Calu3 (cell line): ENCODE data around the gene FREY1. TPM values are rescaled to one million over a fixed set of nuclear protein-coding genes. Genes with fewer than 3 reads are reported as not detected.

Experiments used
- BruUV-seq: library from RNA; stranded (reverse); fragments of 400-500 nt; replicated peaks from 2 replicates; lab custom pipeline; 2021; lab: Mats Ljungman, UMichigan
- CTCF ChIA-PET: fragments of 300-600 bp; sonication (Branson Sonifier 250); formaldehyde crosslinking; loops from one replicate; lab custom pipeline; 2022; ENCODE audit warnings: antibody characterized with exemption; lab: Charles Lee
- DNase-seq: peaks from one replicate; pipeline ENCODE4 v3.0.0; 2022
- H3K27ac Mint-ChIP-seq: one replicate; pipeline ENCODE4 v1.8.0; 2022; ENCODE audit warnings: mixed read lengths; ENCODE audit not compliant: unreplicated experiment
- H3K27me3 Mint-ChIP-seq: one replicate; pipeline ENCODE4 v1.8.0; 2022; ENCODE audit warnings: mixed read lengths; ENCODE audit not compliant: unreplicated experiment
- H3K36me3 Mint-ChIP-seq: one replicate; pipeline ENCODE4 v1.8.0; 2022; ENCODE audit warnings: mild to moderate bottlenecking, moderate library complexity, mixed read lengths; ENCODE audit not compliant: insufficient read depth, unreplicated experiment
- H3K4me1 Mint-ChIP-seq: one replicate; pipeline ENCODE4 v1.8.0; 2022; ENCODE audit warnings: mild to moderate bottlenecking, low read depth, mixed read lengths; ENCODE audit not compliant: unreplicated experiment
- H3K4me3 Mint-ChIP-seq: one replicate; pipeline ENCODE4 v1.8.0; 2022; ENCODE audit warnings: mild to moderate bottlenecking, low read depth, moderate library complexity, mixed read lengths; ENCODE audit not compliant: unreplicated experiment
- H3K9me3 Mint-ChIP-seq: one replicate; pipeline ENCODE4 v1.8.0; 2022; ENCODE audit warnings: low read depth, mixed read lengths; ENCODE audit not compliant: unreplicated experiment
- intact Hi-C: fragments of 100-400 bp; cut with micrococcal nuclease; formaldehyde crosslinking; loops from one replicate; pipeline ENCODE4 v1.10.0; 2022; ENCODE audit not compliant: unreplicated experiment
- total RNA-seq: library from RNA; stranded (reverse); gene quantifications from 2 replicates; pipeline ENCODE4 v1.2.3, GENCODE V29; 2022
- TF ChIP-seq, protein P1 (sequence below): fragments of 200-600 bp; IDR thresholded peaks from one replicate; pipeline ENCODE4 v1.8.0; 2022; ENCODE audit warnings: antibody characterized with exemption; ENCODE audit not compliant: unreplicated experiment

Gene FREY1
- total RNA-seq, 1 experiment from 2014 or later = 0.99 TPM

DNA sequence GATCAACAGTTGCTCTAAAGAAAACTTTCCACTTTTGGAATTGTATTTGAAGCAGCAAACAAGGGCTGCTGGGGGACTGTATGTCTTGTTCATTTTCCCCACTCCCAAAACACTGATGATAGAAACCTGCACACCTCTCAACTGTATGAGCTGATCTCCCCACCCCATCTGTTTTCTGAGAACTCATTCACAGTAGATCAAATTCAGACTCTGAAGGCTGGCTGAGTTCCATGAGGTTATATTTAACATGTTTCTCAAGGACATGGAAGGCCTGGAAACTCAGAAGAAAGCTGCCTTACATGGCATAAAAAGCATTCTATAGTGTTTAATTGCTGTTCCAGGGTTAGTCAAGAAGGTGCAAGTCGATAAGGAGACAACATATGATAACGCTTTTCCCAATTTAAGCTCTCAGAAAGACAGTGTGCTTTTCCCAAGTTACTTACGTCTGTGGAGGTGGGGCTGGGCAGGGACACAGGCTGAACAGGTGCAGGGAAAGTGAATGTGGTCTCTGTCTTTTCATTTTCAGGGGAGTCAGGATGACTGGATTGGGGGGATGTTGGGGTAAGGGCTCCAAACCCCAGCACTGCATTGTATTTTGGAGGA lies 38.4 kb upstream of the FREY1 start:
- Mint-ChIP-seq H3K4me1 (no peaks in the 10 kb centered on the region), H3K27ac (no peak overlapping the region), H3K27me3 (no peaks in the 10 kb centered on the region), H3K9me3 (no peaks in the 10 kb centered on the region), H3K36me3 (no peaks in the 10 kb centered on the region), H3K4me3 (no peak overlapping the region)
- no TSS peak for BruUV-seq
- no peak for DNase-seq
- intact Hi-C loops = no loop called here
- CTCF ChIA-PET = no interaction called here
- TF ChIP-seq, protein P1, sequence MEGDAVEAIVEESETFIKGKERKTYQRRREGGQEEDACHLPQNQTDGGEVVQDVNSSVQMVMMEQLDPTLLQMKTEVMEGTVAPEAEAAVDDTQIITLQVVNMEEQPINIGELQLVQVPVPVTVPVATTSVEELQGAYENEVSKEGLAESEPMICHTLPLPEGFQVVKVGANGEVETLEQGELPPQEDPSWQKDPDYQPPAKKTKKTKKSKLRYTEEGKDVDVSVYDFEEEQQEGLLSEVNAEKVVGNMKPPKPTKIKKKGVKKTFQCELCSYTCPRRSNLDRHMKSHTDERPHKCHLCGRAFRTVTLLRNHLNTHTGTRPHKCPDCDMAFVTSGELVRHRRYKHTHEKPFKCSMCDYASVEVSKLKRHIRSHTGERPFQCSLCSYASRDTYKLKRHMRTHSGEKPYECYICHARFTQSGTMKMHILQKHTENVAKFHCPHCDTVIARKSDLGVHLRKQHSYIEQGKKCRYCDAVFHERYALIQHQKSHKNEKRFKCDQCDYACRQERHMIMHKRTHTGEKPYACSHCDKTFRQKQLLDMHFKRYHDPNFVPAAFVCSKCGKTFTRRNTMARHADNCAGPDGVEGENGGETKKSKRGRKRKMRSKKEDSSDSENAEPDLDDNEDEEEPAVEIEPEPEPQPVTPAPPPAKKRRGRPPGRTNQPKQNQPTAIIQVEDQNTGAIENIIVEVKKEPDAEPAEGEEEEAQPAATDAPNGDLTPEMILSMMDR = no peak

GRCh38 chr11:45942381-45942780 lies 35.3 kb upstream of the FREY1 start:
- no peaks in the 10 kb centered on the region for H3K4me1 Mint-ChIP-seq
- intact Hi-C loops = no loop called here
- no peak overlapping the region for H3K27ac Mint-ChIP-seq
- H3K4me3 Mint-ChIP-seq = no peak overlapping the region
- DNase-seq = no peak
- no peaks in the 10 kb centered on the region for H3K36me3 Mint-ChIP-seq
- CTCF ChIA-PET = interaction anchor here (0.7 kb wide), 1 partner anchor 76 kb away, joined by 6 read pairs; no protein-coding TSS in a partner anchor
- H3K9me3 Mint-ChIP-seq = no peaks in the 10 kb centered on the region
- no peaks in the 10 kb centered on the region for H3K27me3 Mint-ChIP-seq
- TF ChIP-seq, protein P1 = no peak
- no TSS peak for BruUV-seq

GRCh38 chr11:45941285-45941684 lies 34.2 kb upstream of the FREY1 start:
- no peaks in the 10 kb centered on the region for H3K4me1 Mint-ChIP-seq
- no peaks in the 10 kb centered on the region for H3K9me3 Mint-ChIP-seq
- no peak overlapping the region for H3K4me3 Mint-ChIP-seq
- BruUV-seq = no TSS peak
- TF ChIP-seq, protein P1 = no peak
- H3K36me3 Mint-ChIP-seq = no peaks in the 10 kb centered on the region
- H3K27ac Mint-ChIP-seq = no peak overlapping the region
- CTCF ChIA-PET = interaction anchor here (0.5 kb wide), 1 partner anchor 529 kb away, joined by 4 read pairs; no protein-coding TSS in a partner anchor
- H3K27me3 Mint-ChIP-seq = no peaks in the 10 kb centered on the region
- DNase-seq = no peak
- intact Hi-C loops = no loop called here

DNA sequence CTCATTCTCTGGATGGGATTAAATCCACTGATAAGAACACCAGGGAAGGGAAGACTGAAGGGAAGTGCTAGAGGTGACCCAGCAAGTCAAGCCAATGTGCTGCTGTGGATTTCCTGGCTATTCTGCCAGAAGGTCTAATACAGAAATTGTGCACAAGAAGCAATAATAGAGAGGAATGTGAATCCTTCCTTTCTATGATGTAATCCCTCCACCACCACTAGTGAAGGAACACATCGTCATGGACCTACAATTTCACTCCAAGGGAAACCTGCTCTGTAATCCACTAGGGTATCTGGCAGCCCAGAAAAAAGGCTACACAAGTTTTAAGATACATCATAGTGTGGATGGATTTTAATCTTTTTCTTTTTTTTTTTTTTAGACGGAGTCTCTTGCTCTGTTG lies 32.8 kb upstream of the FREY1 start:
- intact Hi-C loops = no loop called here
- CTCF ChIA-PET = no interaction called here

More for the DNA sequence above, 32.8 kb upstream of the FREY1 start:
- Mint-ChIP-seq H3K4me1 (no peaks in the 10 kb centered on the region), H3K27me3 (no peaks in the 10 kb centered on the region), H3K9me3 (no peaks in the 10 kb centered on the region), H3K27ac (no peak overlapping the region), H3K36me3 (no peaks in the 10 kb centered on the region), H3K4me3 (no peak overlapping the region)
- no peak for DNase-seq
- no TSS peak for BruUV-seq
- TF ChIP-seq, protein P1 = no peak
